Stimulated activated CD8-positive, alpha-beta memory T cell treated with anti-CD3 and anti-CD28 coated beads, Interleukin-4, amount 100 ng/mL, for 24 hours (primary cell): ENCODE results near the gene ARL15.
"Not testable (repeated sequence)": the region's sequence is repeated elsewhere in the genome, so short reads cannot be mapped to it uniquely, and the experiment has no call there.

Experiments used
- DNase-seq: peaks from one replicate; pipeline ENCODE4 v3.0.0-alpha.2; 2020; ENCODE audit warnings: low read depth

ARL15 gene

GRCh38 chr5:54090495-54091120, 219.8 kb downstream of the ARL15 start:
- DNase-seq, result no peak

- no peak for DNase-seq
Measured at GRCh38 chr5:54088081-54088480, 222.3 kb downstream of the ARL15 start.

GRCh38 chr5:54087436-54087835, 222.9 kb downstream of the ARL15 start:
- DNase-seq, result no peak

- DNase-seq, result no peak
Measured at GRCh38 chr5:54086191-54086590, 224.2 kb downstream of the ARL15 start.

- DNase-seq, result no peak
Measured at GRCh38 chr5:54084696-54085095, 225.7 kb downstream of the ARL15 start.

- DNase-seq, result no peak
Measured at GRCh38 chr5:54083851-54084250, 226.5 kb downstream of the ARL15 start.

GRCh38 chr5:54083245-54083644, 227.1 kb downstream of the ARL15 start:
- no peak for DNase-seq

- no peak for DNase-seq
Measured at GRCh38 chr5:54081415-54081814, 229.0 kb downstream of the ARL15 start.

GRCh38 chr5:54080831-54081230, 229.5 kb downstream of the ARL15 start:
- no peak for DNase-seq

- no peak for DNase-seq
Measured at GRCh38 chr5:54073735-54074134, 236.6 kb downstream of the ARL15 start.

- no peak for DNase-seq
Measured at GRCh38 chr5:54073131-54073530, 237.2 kb downstream of the ARL15 start.

- no peak for DNase-seq
Measured at GRCh38 chr5:54066433-54066832, 243.9 kb downstream of the ARL15 start.

- no peak for DNase-seq
Measured at GRCh38 chr5:54063817-54064216, 246.6 kb downstream of the ARL15 start.

GRCh38 chr5:54062958-54063357, 247.4 kb downstream of the ARL15 start:
- DNase-seq, result no peak

- DNase-seq, result not testable (repeated sequence)
Measured at GRCh38 chr5:54060919-54061318, 249.5 kb downstream of the ARL15 start.

GRCh38 chr5:54049963-54050362, 260.4 kb downstream of the ARL15 start:
- no peak for DNase-seq

- DNase-seq, result no peak
Measured at GRCh38 chr5:54049144-54049543, 261.2 kb downstream of the ARL15 start.

- no peak for DNase-seq
Measured at GRCh38 chr5:54045077-54045792, 265.1 kb downstream of the ARL15 start.

GRCh38 chr5:54044276-54044675, 266.1 kb downstream of the ARL15 start:
- not testable (repeated sequence) for DNase-seq

GRCh38 chr5:54040804-54041203, 269.6 kb downstream of the ARL15 start:
- DNase-seq, result no peak

GRCh38 chr5:54040018-54040417, 270.4 kb downstream of the ARL15 start:
- DNase-seq, result no peak

- no peak for DNase-seq
Measured at GRCh38 chr5:54037205-54037604, 273.2 kb downstream of the ARL15 start.

GRCh38 chr5:54030981-54031380, 279.4 kb downstream of the ARL15 start:
- no peak for DNase-seq

- DNase-seq, result no peak
Measured at GRCh38 chr5:54024466-54024865, 285.9 kb downstream of the ARL15 start.
